Heart left ventricle (tissue), 16 donors: ENCODE data around the gene MRPS5. TPM values are rescaled to one million over a fixed set of nuclear protein-coding genes. Genes with fewer than 3 reads are reported as not detected.

Source experiments
- ATAC-seq, 4 donors: fragments of 200-7000 bp; cut with Tn5 transposase; one replicate each; pipeline ENCODE4 v1.9.1; 2020 to 2022; ENCODE audit warnings: moderate library complexity in 4 of 4, mild to moderate bottlenecking in 3 of 4, moderate number of reproducible peaks in 1 of 4
- DNase-seq, 5 donors: peaks; one replicate each; pipeline ENCODE4 v3.0.0-alpha.2; 2020
- H3K27ac ChIP-seq, 12 donors: fragments of 200-600 bp; sonication (generic) in 4 of 12; one replicate each; pipeline versions ENCODE4 v1.5.0 to v1.8.0; 2016 to 2022; ENCODE audit warnings: mild to moderate bottlenecking in 2 of 12
- H3K27me3 ChIP-seq, 9 donors: fragments of 200-600 bp; sonication (generic) in 2 of 9; one replicate each; pipeline versions ENCODE4 v1.5.1 to v1.8.0; 2016 to 2022; ENCODE audit warnings: mild to moderate bottlenecking in 3 of 9
- H3K36me3 ChIP-seq, 9 donors: fragments of 200-600 bp; sonication (generic) in 2 of 9; one replicate each; pipeline versions ENCODE4 v1.5.0 to v1.8.0; 2018 to 2022; ENCODE audit warnings: mild to moderate bottlenecking in 2 of 9
- H3K4me1 ChIP-seq, 12 donors: fragments of 200-600 bp; sonication (generic) in 4 of 12; one replicate each; pipeline versions ENCODE4 v1.5.0 to v1.8.0; 2016 to 2022; ENCODE audit warnings: mild to moderate bottlenecking in 3 of 12
- H3K4me3 ChIP-seq, 12 donors: fragments of 200-600 bp; sonication (generic) in 4 of 12; one replicate each; pipeline versions ENCODE4 v1.5.0 to v1.8.0; 2017 to 2022; ENCODE audit warnings: mild to moderate bottlenecking in 9 of 12, moderate library complexity in 4 of 12
- H3K9me3 ChIP-seq, 12 donors: fragments of 200-600 bp; sonication (generic) in 4 of 12; one replicate each; pipeline versions ENCODE4 v1.5.0 to v1.8.0; 2016 to 2022; ENCODE audit warnings: mild to moderate bottlenecking in 1 of 12
- CTCF ChIP-seq, 12 donors: fragments of 200-600 bp; sonication (generic) in 4 of 12; IDR thresholded peaks; one replicate each; pipeline versions ENCODE4 v1.5.0 to v1.8.0; 2018 to 2022; ENCODE audit warnings: antibody characterized with exemption in 12 of 12, mild to moderate bottlenecking in 5 of 12
- POLR2A ChIP-seq, 2 donors: fragments of 450-650 bp; IDR thresholded peaks; one replicate each; pipeline ENCODE4 v1.6.1; 2017; ENCODE audit warnings: antibody characterized with exemption in 2 of 2, mild to moderate bottlenecking in 2 of 2, moderate library complexity in 2 of 2
- WGBS, 4 donors: extraction: QIAGEN DNeasy Blood & Tissue Kit in 2 of 4; methylation state at CpG; one replicate each; pipeline versions ENCODE4 v1.1.5 to v1.1.7; 2013 to 2018; 5-methylcytosine and 5-hydroxymethylcytosine counted together
- intact Hi-C, 10 donors: fragments of 100-400 bp; cut with DNase I; formaldehyde crosslinking; loops; one replicate each; pipeline versions ENCODE4 v1.11.1 to v1.14.2; 2022
- polyA plus RNA-seq, 2 donors: library from polyadenylated mRNA; stranded (reverse); fragments of 200-250 nt; gene quantifications; one replicate each; pipeline ENCODE4 v1.2.3, GENCODE V29; 2013
- total RNA-seq, 9 donors: library from RNA; depleted of rRNA in 2 of 9; stranded (reverse); fragments of >200 nt in 2 of 9; fragmentation: NEBNext Ultra II Directional in 3 of 9; extraction: Animal tissue kit (Norgen Biotek cat#: 25700) in 3 of 9; gene quantifications; one replicate each; pipeline versions ENCODE4 v1.1.0 to v1.2.4, GENCODE V29; 2016 to 2023
- donor health status: ischemic (EF 13 %, LVEDD 7.1; RV severe dilation, severe dysfunction).
- donor health status: healthy with polysubstance abuse.
- donor health status: DM: no; HTN: yes; CAD: no.
- donor health status: DM: no; HTN: no; CAD: no.
- donor health status: ischemic (EF 25% LVEDD 6.9; RV normal size, moderate dysfunction).
- donor health status: ischemic (EF 25% LVEDD 5.7; RV mildly dilated, moderate dysfunction).
- donor health status: healthy.
- donor health status: DM: yes; HTN: yes; CAD: no.
- donor health status: ischemic (EF 35%, LVEDD 5.7; RV mildly dilated, moderate dysfunction).
- donor health status: nonischemic (EF 11% LVEDD 7.7; RV severe dilation, severe dysfunction).
- donor health status: DM: yes; HTN: yes; CAD: no.
- donor health status: PGD.
- donor health status: ischemic (EF 29% LVEDD 5.4; RV normal size, mild dysfunction).
- donor health status: nonischemic (EF 23%, LVEDD 6.1; RV moderate dilation, normal function).

The MRPS5 gene
- total and polyA plus RNA-seq, 11 donors: 52.4 to 116 (median 71.2) TPM

GRCh38 chr2:95056461-95057459 is 64.8 kb downstream of the MRPS5 start:
- ATAC-seq (no peak), DNase-seq (no peak)
- no peak for TF ChIP-seq CTCF (IDR thresholded peaks at IDR 0.05)
- TF ChIP-seq POLR2A (IDR thresholded peaks at IDR 0.05): no peak
- H3K9me3 ChIP-seq: no peaks in the 10 kb centered on the region
- H3K4me3 ChIP-seq: no peak overlapping the region
- no peaks in the 10 kb centered on the region for H3K36me3 ChIP-seq
- WGBS, 4 donors: 78 to 86% (median 80%) methylated on average over 14 to 15 of the region's 15 CpGs
- no peaks in the 10 kb centered on the region for H3K4me1 ChIP-seq
- intact Hi-C loops: no loop called here
- H3K27ac ChIP-seq: no peak overlapping the region
- peaks cover 0 to 24% (median 0%) of the 10 kb centered on the region in 9 donors for H3K27me3 ChIP-seq

- ATAC-seq (no peak), DNase-seq (no peak)
- no peaks in the 10 kb centered on the region for H3K4me1 ChIP-seq
- no peaks in the 10 kb centered on the region for H3K9me3 ChIP-seq
- no peak overlapping the region for H3K4me3 ChIP-seq
- H3K27me3 ChIP-seq: peaks cover 0 to 21% (median 0%) of the 10 kb centered on the region in 9 donors
- 76 to 88% (median 83%) methylated on average over 7 to 8 of the region's 8 CpGs for WGBS, 4 donors
- intact Hi-C loops: no loop called here
- no peaks in the 10 kb centered on the region for H3K36me3 ChIP-seq
- no peak for TF ChIP-seq POLR2A (IDR thresholded peaks at IDR 0.05)
- TF ChIP-seq CTCF (IDR thresholded peaks at IDR 0.05): no peak
- no peak overlapping the region for H3K27ac ChIP-seq
Measured at GRCh38 chr2:95056044-95056443, 65.6 kb downstream of the MRPS5 start.

GRCh38 chr2:95055262-95055661 is 66.3 kb downstream of the MRPS5 start:
- DNase-seq (no peak), ATAC-seq (no peak)
- intact Hi-C loops: no loop called here
- Histone ChIP-seq H3K27me3 (peaks cover 0 to 13% (median 0%) of the 10 kb centered on the region in 9 donors), H3K9me3 (no peaks in the 10 kb centered on the region), H3K4me1 (no peaks in the 10 kb centered on the region), H3K27ac (no peak overlapping the region), H3K4me3 (no peak overlapping the region), H3K36me3 (no peaks in the 10 kb centered on the region)
- TF ChIP-seq CTCF (IDR thresholded peaks at IDR 0.05): no peak
- no peak for TF ChIP-seq POLR2A (IDR thresholded peaks at IDR 0.05)
- WGBS, 4 donors: 63 to 70% (median 67%) methylated on average over 3 of the region's 3 CpGs

GRCh38 chr2:95054016-95054415 is 67.6 kb downstream of the MRPS5 start:
- no peaks in the 10 kb centered on the region for H3K4me1 ChIP-seq
- ATAC-seq (no peak), DNase-seq (no peak)
- 61 to 69% (median 63%) methylated on average over 5 of the region's 5 CpGs for WGBS, 4 donors
- no peak overlapping the region for H3K4me3 ChIP-seq
- no peak for TF ChIP-seq CTCF (IDR thresholded peaks at IDR 0.05)
- no peak for TF ChIP-seq POLR2A (IDR thresholded peaks at IDR 0.05)
- peaks cover 0 to 5% (median 0%) of the 10 kb centered on the region in 9 donors for H3K27me3 ChIP-seq
- no peaks in the 10 kb centered on the region for H3K36me3 ChIP-seq
- no peak overlapping the region for H3K27ac ChIP-seq
- intact Hi-C loops: no loop called here
- H3K9me3 ChIP-seq: no peaks in the 10 kb centered on the region
